Mesenchymal stem cell (in vitro differentiated cells and primary cell): ENCODE results near the gene KCNIP4.

Experiments
- DNase-seq: peaks from one replicate; pipeline ENCODE4 v3.0.0-alpha.2; 2013
- H2AFZ ChIP-seq: one replicate; pipeline ENCODE4 v1.6.1; 2013; ENCODE audit warnings: low read depth, mild to moderate bottlenecking, control low read depth, inconsistent platforms, low read length, moderate library complexity
- H2AK5ac ChIP-seq: 2 replicates; pipeline ENCODE4 v1.6.1; 2013; ENCODE audit warnings: low read length, moderate library complexity, mild to moderate bottlenecking, inconsistent platforms; ENCODE audit not compliant: severe bottlenecking
- H2BK120ac ChIP-seq: one replicate; pipeline ENCODE4 v1.6.1; 2013; ENCODE audit warnings: low read depth, mild to moderate bottlenecking, inconsistent platforms, low read length, moderate library complexity
- H2BK12ac ChIP-seq, 2 experiments: one replicate each; pipeline ENCODE4 v1.6.1; 2013; ENCODE audit warnings: inconsistent platforms in 2 of 2, low read length in 2 of 2, mild to moderate bottlenecking in 2 of 2, moderate library complexity in 2 of 2, control low read depth in 1 of 2
- H2BK15ac ChIP-seq: one replicate; pipeline ENCODE4 v1.6.1; 2013; ENCODE audit warnings: mild to moderate bottlenecking, low read depth, inconsistent platforms; ENCODE audit not compliant: poor library complexity, severe bottlenecking
- H2BK5ac ChIP-seq: 2 replicates; pipeline ENCODE4 v1.6.1; 2013; ENCODE audit warnings: low read depth, mild to moderate bottlenecking, low read length, control low read depth, inconsistent platforms; ENCODE audit not compliant: poor library complexity, severe bottlenecking
- H3K14ac ChIP-seq, 2 experiments: one replicate each; pipeline ENCODE4 v1.6.1; 2013; ENCODE audit warnings: inconsistent platforms in 2 of 2, low read length in 2 of 2, control low read depth in 1 of 2, mild to moderate bottlenecking in 1 of 2, moderate library complexity in 1 of 2
- H3K18ac ChIP-seq, 2 experiments: one replicate each; pipeline ENCODE4 v1.6.1; 2013; ENCODE audit warnings: inconsistent platforms in 2 of 2, low read length in 2 of 2, control low read depth in 1 of 2, low read depth in 1 of 2, mild to moderate bottlenecking in 1 of 2
- H3K23ac ChIP-seq, 2 experiments: one replicate each; pipeline ENCODE4 v1.6.1; 2013; ENCODE audit warnings: inconsistent platforms in 2 of 2, low read length in 2 of 2, mild to moderate bottlenecking in 2 of 2, moderate library complexity in 2 of 2, control low read depth in 1 of 2
- H3K27ac ChIP-seq: 2 replicates; pipeline ENCODE4 v1.5.1; 2013; ENCODE audit warnings: mild to moderate bottlenecking, moderate library complexity, low read length, control low read depth, inconsistent platforms; ENCODE audit not compliant: poor library complexity, severe bottlenecking
- H3K27me3 ChIP-seq, 2 experiments: 2 replicates each; pipeline versions ENCODE4 v1.6.1 to v1.7.0; 2013; ENCODE audit warnings: low read length in 2 of 2, mild to moderate bottlenecking in 2 of 2, moderate library complexity in 2 of 2, control low read depth in 1 of 2, inconsistent platforms in 1 of 2; ENCODE audit not compliant: control insufficient read depth in 1 of 2, insufficient read depth in 1 of 2
- H3K36me3 ChIP-seq, 2 experiments: 2 replicates each; pipeline versions ENCODE4 v1.6.1 to v1.7.0; 2013; ENCODE audit warnings: low read length in 2 of 2, control low read depth in 1 of 2, inconsistent platforms in 1 of 2, low read depth in 1 of 2, mild to moderate bottlenecking in 1 of 2; ENCODE audit not compliant: insufficient read depth in 2 of 2, control insufficient read depth in 1 of 2
- H3K4ac ChIP-seq, 2 experiments: one replicate each; pipeline ENCODE4 v1.6.1; 2013; ENCODE audit warnings: inconsistent platforms in 2 of 2, low read length in 2 of 2, mild to moderate bottlenecking in 2 of 2, moderate library complexity in 2 of 2, control low read depth in 1 of 2, low read depth in 1 of 2
- H3K4me1 ChIP-seq: 2 replicates; pipeline ENCODE4 v1.6.1; 2013; ENCODE audit warnings: low read depth, low read length, control low read depth; ENCODE audit not compliant: control insufficient read depth, insufficient read depth
- H3K4me2 ChIP-seq: 2 replicates; pipeline ENCODE4 v1.6.1; 2013; ENCODE audit warnings: low read length, mild to moderate bottlenecking, inconsistent platforms; ENCODE audit not compliant: poor library complexity, severe bottlenecking
- H3K4me3 ChIP-seq, 2 experiments: 2 replicates each; pipeline versions ENCODE4 v1.5.1 to v1.7.0; 2013; ENCODE audit warnings: low read length in 2 of 2, mild to moderate bottlenecking in 2 of 2, control low read depth in 1 of 2, low read depth in 1 of 2; ENCODE audit not compliant: insufficient read depth in 1 of 2
- H3K79me1 ChIP-seq: replicated peaks from 2 replicates; pipeline ENCODE4 v1.6.1; 2013; ENCODE audit warnings: mild to moderate bottlenecking, control low read depth, low read length, inconsistent platforms; ENCODE audit not compliant: poor library complexity, severe bottlenecking
- H3K9ac ChIP-seq: 2 replicates; pipeline ENCODE4 v1.7.0; 2013; ENCODE audit warnings: mild to moderate bottlenecking, low read length, moderate library complexity
- H3K9me3 ChIP-seq: 2 replicates; pipeline ENCODE4 v1.7.0; 2013; ENCODE audit warnings: mild to moderate bottlenecking, low read length; ENCODE audit not compliant: control insufficient read depth
- H4K8ac ChIP-seq: one replicate; pipeline ENCODE4 v1.6.1; 2013; ENCODE audit warnings: inconsistent platforms, mild to moderate bottlenecking, low read length, moderate library complexity
- H4K91ac ChIP-seq: one replicate; pipeline ENCODE4 v1.6.1; 2013; ENCODE audit warnings: mild to moderate bottlenecking, low read length, inconsistent platforms
- WGBS: methylation state at CpG from one replicate; pipeline ENCODE4 v1.1.7; 2013; ENCODE audit warnings: mixed read lengths; 5-methylcytosine and 5-hydroxymethylcytosine counted together

KCNIP4 gene

GRCh38 chr4:20870436-20870835 is 1078.1 kb downstream of the KCNIP4 start:
- no peak overlapping the region for H3K4me2 ChIP-seq
- H2BK12ac ChIP-seq, result no peak overlapping the region
- H3K4me1 ChIP-seq, result no peaks in the 10 kb centered on the region
- H2BK15ac ChIP-seq, result no peak overlapping the region
- H3K4ac ChIP-seq, result no peak overlapping the region
- WGBS, result 92% methylated on average over 1 of the region's 1 CpG
- no peak overlapping the region for H4K91ac ChIP-seq
- no peak overlapping the region for H2AFZ ChIP-seq
- no peak overlapping the region for H4K8ac ChIP-seq
- H3K18ac ChIP-seq, result no peak overlapping the region
- no peaks in the 10 kb centered on the region for H3K9me3 ChIP-seq
- no peak overlapping the region for H3K27ac ChIP-seq
- H3K9ac ChIP-seq, result no peak overlapping the region
- no peaks in the 10 kb centered on the region for H3K79me1 ChIP-seq
- H3K14ac ChIP-seq, result no peak overlapping the region
- H2BK5ac ChIP-seq, result no peak overlapping the region
- H3K4me3 ChIP-seq, result no peak overlapping the region
- no peak for DNase-seq
- no peaks in the 10 kb centered on the region for H3K36me3 ChIP-seq
- H2BK120ac ChIP-seq, result no peak overlapping the region
- no peak overlapping the region for H3K23ac ChIP-seq
- no peaks in the 10 kb centered on the region for H3K27me3 ChIP-seq
- no peak overlapping the region for H2AK5ac ChIP-seq

- no peak overlapping the region for H2AFZ ChIP-seq
- H3K9me3 ChIP-seq, result no peaks in the 10 kb centered on the region
- H4K91ac ChIP-seq, result no peak overlapping the region
- WGBS, result no CpG with 5 or more reads among the region's 1 CpG
- no peaks in the 10 kb centered on the region for H3K79me1 ChIP-seq
- H4K8ac ChIP-seq, result no peak overlapping the region
- no peak overlapping the region for H3K14ac ChIP-seq
- no peak overlapping the region for H3K4me2 ChIP-seq
- H2BK5ac ChIP-seq, result no peak overlapping the region
- H3K27ac ChIP-seq, result no peak overlapping the region
- no peak overlapping the region for H3K23ac ChIP-seq
- no peak overlapping the region for H3K9ac ChIP-seq
- no peaks in the 10 kb centered on the region for H3K27me3 ChIP-seq
- H2BK15ac ChIP-seq, result no peak overlapping the region
- no peak overlapping the region for H3K4ac ChIP-seq
- H2BK120ac ChIP-seq, result no peak overlapping the region
- H3K4me1 ChIP-seq, result no peaks in the 10 kb centered on the region
- no peak overlapping the region for H3K18ac ChIP-seq
- no peak overlapping the region for H2BK12ac ChIP-seq
- H3K4me3 ChIP-seq, result no peak overlapping the region
- H3K36me3 ChIP-seq, result no peaks in the 10 kb centered on the region
- DNase-seq, result no peak
- no peak overlapping the region for H2AK5ac ChIP-seq
These were observed 1080.5 kb downstream of the KCNIP4 start for GRCh38 chr4:20868108-20868507.

- 57% methylated on average over 1 of the region's 3 CpGs for WGBS
These were observed 1087.7 kb downstream of the KCNIP4 start for GRCh38 chr4:20860878-20861277.

DNA sequence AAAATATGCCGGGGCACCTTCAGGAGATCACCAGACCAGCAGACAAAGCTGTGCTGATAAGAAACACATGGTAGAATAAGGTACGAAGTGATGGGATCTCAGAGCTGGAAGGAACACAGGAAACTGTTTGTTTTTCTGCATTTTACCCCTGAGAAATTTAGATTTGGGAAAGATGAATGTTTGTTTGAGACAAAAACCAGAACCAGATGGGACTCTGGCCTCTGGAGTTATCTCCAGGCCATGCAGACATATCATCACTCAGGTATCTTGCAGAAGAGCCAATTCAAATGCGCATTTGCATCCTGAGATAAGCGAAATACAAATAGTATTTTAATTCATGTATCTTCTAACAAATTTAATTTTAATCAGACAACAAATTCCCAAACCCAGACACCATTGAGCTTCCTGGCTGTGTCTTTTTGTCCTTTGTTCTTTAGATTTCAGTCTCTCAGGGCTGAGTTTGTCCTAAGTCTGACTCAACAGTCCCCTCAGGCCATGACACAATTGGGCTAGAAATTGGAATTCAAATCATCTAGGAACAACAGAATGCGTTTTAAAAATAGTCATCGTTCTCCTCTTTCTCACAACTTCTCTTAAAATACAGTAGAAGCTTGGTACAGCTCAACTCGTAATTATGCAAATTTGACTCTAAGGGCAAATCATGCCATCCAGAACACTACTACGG is 1089.3 kb downstream of the KCNIP4 start:
- Histone ChIP-seq H3K18ac (no peak overlapping the region), H3K4me3 (no peak overlapping the region), H2BK120ac (no peak overlapping the region), H2BK15ac (no peak overlapping the region), H4K91ac (no peak overlapping the region), H3K23ac (no peak overlapping the region), H3K4me1 (no peaks in the 10 kb centered on the region), H3K79me1 (no peaks in the 10 kb centered on the region), H3K9me3 (no peaks in the 10 kb centered on the region), H3K9ac (no peak overlapping the region), H2AK5ac (no peak overlapping the region), H3K4ac (no peak overlapping the region), H4K8ac (no peak overlapping the region), H3K27ac (no peak overlapping the region), H3K14ac (no peak overlapping the region), H3K36me3 (no peaks in the 10 kb centered on the region), H2AFZ (no peak overlapping the region), H3K27me3 (no peaks in the 10 kb centered on the region), H2BK5ac (no peak overlapping the region), H2BK12ac (no peak overlapping the region), H3K4me2 (no peak overlapping the region)
- 89% methylated on average over 8 of the region's 8 CpGs for WGBS
- no peak for DNase-seq

More at GRCh38 chr4:20860878-20861277, 1087.7 kb downstream of the KCNIP4 start:
- no peak overlapping the region for H3K18ac ChIP-seq
- no peak overlapping the region for H2BK120ac ChIP-seq
- H3K14ac ChIP-seq, result no peak overlapping the region
- H2BK15ac ChIP-seq, result no peak overlapping the region
- H2AFZ ChIP-seq, result no peak overlapping the region
- no peak overlapping the region for H3K9ac ChIP-seq
- H3K27ac ChIP-seq, result no peak overlapping the region
- no peak overlapping the region for H3K4me3 ChIP-seq
- H2AK5ac ChIP-seq, result no peak overlapping the region
- no peak overlapping the region for H3K23ac ChIP-seq
- no peak overlapping the region for H2BK5ac ChIP-seq
- H3K36me3 ChIP-seq, result no peaks in the 10 kb centered on the region
- no peak overlapping the region for H4K91ac ChIP-seq
- H4K8ac ChIP-seq, result no peak overlapping the region
- H2BK12ac ChIP-seq, result no peak overlapping the region
- no peaks in the 10 kb centered on the region for H3K9me3 ChIP-seq
- no peaks in the 10 kb centered on the region for H3K4me1 ChIP-seq
- H3K27me3 ChIP-seq, result no peaks in the 10 kb centered on the region
- no peak for DNase-seq
- H3K4ac ChIP-seq, result no peak overlapping the region
- no peaks in the 10 kb centered on the region for H3K79me1 ChIP-seq
- H3K4me2 ChIP-seq, result no peak overlapping the region
